Hematopoietic multipotent progenitor cell treated with erythropoietin and hydrocortisone succinate and interleukin-3 and kit ligand, for 6 days (in vitro differentiated cells): ENCODE data around the gene MRPL44.

ENCODE experiments used
- DNase-seq: peaks from one replicate; pipeline ENCODE4 v3.0.0-alpha.2; 2015

The MRPL44 gene

DNA sequence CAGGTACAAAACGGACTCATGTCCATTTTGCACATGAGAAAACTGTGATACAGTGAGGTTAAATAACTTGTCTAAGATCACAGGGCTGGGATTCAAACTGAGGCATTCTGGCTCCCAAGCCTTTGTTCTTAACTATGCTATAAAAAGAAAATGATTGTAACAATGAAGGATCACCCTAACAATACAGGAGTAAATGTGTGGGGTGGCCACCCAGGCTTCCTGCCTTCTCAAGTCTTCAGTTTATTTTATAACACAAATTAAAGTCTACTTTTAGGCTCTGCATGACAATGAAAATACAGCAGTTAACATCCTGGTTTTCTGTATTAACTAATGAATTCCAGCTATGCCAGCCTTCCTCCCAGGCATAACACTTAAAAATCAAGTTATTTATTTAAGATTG is 19.7 kb upstream of the MRPL44 start:
- DNase-seq: no peak

DNA sequence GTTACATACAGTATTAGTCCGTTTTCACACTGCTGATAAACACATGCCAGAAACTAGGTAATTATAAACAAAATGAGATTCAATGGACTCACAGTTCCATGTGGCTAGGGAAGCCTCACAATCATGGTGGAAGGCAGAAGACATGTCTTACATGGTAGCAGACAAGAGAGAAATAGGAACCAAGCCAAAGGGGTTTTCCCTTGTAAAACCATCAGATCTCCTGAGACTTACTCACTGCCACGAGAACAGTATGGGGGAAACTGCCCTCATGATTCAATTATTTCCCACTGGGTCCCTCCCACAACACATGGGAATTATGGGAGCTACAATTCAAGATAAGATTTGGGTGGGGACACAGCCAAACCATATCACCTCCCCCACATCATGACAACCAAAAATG is 17.8 kb upstream of the MRPL44 start:
- peak; percentile 43 for DNase-seq

DNA sequence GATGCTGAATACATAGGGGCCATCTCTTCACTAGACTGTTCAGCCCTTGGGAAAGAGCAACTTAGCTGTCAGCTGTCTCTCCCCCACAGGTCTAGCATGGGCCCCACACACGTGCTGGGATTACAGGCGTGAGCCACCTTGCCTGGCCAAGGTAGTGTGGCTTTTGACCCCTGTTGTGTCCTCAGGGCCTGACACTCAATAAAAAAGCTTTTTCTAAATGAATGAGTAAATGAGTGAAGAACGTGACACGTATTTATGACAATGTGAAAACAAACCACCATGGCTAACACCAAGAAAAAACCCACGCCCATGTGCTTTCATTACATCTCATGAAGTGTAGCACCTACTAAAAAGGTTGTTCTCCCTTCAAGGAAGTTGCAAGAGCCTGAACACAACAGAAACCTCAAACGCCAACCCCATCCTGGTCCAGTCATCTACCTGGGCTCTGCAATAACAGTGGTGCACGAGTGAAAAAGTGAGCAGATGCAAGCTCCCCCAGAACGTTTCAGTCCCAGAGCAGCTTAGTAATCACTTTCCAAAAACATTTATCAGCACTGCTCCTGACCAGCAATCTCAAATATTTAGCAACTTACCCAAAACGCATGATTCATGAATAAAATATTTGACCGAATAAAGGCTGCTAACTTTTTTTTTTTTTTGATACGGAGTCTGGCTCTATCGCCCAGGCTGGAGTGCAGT is 15.5 kb upstream of the MRPL44 start:
- DNase-seq: no peak

DNA sequence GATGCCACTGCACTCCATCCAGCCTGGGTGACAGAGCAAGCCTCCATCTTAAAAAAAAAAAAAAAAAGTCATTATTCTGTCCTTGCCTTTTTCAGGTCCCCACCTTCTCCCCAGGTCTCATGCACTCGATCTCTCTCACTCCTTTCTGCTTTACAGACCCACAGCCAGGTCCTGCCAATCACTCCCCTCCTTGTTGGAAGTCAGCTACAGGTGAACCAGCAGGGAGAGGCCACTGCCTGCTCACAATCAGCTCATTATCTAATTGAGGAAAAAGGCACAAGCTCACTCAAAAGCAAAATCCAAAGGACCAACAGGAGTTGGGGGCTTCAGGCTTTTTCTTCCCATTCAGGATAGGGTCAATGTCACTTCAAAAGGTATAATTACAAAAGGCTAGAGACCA is 14.1 kb upstream of the MRPL44 start:
- no peak for DNase-seq

DNA sequence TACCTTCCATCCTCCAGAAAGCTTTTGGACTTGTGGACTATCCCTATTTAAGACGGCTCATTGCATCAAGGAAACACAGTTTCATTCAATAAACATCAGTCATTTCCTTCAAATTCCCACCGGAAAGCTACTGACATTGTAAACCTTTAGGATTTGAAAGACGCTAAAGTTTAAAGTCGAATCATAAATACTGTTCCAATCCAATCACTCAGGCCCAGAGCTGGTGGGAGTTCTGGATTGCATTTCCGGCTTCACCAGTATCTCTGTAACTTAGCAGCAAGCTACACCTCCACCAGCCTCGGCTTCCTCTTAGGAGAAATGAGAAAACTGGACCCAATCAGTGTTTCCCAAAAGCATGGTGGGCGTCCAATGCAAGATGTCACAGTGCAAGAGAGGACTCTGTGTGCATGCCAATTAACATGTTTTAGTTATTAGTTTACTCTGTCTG is 13.7 kb upstream of the MRPL44 start:
- no peak for DNase-seq

DNA sequence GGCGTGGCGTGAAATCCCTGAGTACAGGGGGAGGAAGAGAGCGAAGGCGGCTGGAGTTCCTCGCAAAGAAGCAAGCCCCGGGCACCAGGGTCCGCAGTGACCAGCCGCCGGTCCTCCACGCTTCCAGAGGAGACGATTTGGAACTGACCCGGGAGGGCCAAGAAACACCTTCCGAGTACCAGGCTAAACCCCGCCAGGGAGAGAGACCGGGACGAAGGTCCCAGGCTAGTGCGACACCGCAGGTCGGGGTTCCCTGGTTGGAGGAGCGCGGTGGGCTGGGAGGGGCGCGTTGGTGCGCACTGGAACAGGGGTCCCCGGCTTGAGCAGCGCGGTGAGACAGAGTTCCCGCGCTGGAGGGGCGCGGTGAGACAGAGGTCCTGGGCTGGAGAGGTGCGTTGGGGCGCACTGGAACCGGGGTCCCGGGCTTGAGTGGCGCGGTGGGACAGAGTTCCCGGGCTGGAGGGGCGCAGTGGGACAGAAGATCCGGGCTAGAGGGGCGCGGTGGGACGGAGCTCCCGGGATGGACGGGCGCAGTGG is 13.0 kb upstream of the MRPL44 start:
- DNase-seq: peak; percentile 64

DNA sequence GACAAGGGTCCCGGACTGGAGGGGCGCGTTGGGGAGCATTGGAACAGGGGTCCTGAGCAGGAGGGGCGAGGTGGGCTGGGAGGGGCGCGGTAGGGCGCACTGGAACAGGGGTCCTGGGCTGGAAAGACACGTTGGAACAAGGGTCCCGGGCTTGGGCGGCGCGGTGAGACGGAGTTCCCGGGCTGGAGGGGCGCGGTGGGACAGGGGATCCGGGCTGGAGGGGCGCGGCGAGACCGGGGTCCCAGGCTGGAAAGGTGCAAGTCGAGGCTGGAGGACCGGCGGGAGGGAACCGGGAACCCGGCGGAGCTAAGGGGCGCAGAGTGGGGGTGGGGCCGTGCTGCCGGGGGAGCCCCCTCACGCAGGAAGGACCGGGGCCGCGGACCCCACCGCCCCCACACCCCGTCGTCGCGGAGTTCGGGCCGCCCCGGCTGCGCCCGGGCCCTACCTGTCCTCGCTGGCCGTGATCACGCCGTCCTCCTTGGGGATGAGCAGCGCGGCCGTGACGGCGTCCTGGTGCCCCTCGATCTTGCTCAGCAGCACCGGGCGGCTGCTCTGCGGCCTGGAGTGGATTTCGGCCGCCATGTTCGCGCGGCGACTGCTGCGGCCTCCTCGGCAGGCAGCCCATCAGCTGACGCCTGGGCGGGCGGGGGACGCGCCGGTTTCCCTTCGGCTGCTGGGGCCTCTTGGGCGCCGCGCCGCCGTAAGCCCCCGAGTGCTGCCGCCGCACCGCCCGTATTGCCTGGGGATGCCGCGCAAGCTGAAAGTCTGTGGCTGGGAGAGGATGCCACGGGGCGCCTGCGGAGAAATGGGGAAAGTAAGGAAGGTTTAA is 12.3 kb upstream of the MRPL44 start, which contains the start of gene WDFY1:
WDFY1 (minus strand) TSS at position 633 of the 829 bp plus-strand sequence; CDS start at position 582, 51 bp downstream.
- DNase-seq: peak; percentile 93

DNA sequence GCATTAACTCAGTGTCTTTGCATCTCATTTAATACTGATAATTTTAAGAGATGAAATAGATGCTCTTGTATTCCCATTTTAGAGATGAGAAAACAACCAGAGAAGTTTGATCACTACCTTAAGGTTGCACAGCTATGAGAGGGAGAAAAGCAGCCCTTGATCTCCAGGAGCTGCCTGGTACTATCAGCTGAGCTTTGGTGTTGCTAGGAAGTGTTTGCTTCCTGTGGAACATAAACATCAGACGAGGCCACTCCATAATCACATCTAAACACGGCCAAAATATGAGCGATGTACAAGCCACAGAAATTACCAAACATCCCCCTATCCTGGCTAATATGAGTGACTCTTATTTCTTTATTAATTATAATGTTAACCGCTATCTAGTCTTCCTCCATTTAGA is 11.5 kb upstream of the MRPL44 start:
- no peak for DNase-seq

DNA sequence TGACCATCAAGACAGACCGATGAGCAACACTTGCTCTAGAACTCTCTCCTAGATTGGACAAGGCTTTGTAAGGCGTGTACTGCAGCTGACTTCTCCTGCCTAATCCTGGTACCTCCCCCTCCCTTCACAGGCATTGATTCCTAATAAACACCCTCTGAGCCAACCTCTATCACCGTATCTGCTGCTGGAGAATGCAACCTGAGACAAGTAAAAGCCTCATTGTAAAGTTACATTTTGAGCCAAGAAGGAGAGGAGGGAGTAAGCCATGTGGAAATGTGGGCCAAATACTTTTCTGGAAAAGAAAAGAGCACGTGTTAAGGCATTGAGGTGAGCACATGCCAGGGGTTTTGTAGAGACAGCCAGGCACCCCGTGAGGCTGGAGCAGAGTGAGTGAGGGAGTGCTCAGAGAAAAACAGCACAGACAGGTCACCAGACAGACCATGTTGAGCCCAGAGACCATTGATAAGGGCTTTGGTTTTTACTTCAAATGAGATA is 9.5 kb upstream of the MRPL44 start:
- no peak for DNase-seq

DNA sequence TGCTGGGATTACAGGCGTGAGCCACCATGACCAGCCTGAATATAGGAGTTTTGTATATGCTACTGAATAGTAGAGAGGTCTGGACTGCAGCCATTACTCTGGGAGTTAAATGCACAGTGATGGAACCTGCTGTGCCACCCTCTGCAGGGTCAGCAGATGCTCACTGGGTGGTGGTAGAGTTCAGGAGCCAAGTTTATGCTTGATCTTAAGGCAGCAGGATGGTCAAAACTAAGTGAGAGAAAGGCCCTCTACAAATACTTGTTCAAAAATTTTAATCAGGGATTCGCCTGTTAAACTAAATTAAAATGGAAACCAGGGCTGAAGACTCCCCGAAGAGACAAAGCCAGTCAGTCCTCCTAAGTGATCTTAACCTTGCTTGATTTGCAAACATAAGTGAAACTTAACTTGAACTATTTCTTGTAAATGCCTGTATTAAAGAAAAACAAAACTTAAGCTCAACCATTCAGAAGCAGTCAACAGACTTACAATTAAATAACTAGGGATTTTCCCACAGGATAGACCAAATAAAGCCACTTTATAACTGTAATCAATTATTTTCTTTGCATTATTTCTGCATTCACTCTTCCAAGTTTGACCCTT is 7.9 kb upstream of the MRPL44 start:
- peak; percentile 37 for DNase-seq

DNA sequence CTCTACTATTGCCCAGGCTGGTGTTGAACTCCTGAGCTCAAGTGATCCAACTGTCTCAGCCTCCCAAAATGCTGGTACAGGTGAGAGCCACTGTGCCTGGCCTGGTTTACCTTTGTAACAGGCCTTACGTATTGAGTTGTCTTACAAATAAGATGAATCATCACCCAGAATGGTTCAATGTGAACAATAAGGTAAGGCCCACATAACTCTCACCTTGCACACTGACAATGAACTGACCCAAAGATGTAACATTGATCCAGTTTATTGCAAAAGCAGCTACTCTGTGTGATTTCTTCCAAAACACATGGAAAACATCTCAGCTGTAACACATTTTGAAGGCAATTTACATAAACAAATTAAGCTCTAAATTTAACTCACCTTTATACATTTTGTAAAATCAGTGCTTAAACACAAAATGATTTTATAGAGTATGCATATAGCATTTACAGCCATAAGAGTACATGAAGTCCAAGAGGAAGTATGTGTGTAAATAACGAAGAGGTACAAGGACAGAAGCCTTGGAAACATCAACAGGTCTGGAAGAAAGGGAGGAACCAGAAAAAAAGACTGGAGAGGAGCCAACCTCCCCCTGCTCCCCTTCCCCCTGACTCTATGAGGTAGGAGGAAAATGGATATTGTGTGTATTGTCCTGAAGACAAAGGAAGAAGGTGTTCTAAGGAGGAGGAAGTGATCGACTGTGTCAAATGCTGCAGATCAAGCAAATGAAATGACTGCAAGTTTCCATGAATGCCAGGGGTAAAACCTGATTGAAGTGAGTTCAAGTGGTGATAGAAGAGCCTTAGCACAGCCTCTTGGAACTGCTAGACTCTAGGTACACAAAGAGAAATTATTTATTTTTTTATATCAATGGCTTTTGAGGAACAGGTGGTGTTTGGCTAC is 6.6 kb upstream of the MRPL44 start:
- no peak for DNase-seq

DNA sequence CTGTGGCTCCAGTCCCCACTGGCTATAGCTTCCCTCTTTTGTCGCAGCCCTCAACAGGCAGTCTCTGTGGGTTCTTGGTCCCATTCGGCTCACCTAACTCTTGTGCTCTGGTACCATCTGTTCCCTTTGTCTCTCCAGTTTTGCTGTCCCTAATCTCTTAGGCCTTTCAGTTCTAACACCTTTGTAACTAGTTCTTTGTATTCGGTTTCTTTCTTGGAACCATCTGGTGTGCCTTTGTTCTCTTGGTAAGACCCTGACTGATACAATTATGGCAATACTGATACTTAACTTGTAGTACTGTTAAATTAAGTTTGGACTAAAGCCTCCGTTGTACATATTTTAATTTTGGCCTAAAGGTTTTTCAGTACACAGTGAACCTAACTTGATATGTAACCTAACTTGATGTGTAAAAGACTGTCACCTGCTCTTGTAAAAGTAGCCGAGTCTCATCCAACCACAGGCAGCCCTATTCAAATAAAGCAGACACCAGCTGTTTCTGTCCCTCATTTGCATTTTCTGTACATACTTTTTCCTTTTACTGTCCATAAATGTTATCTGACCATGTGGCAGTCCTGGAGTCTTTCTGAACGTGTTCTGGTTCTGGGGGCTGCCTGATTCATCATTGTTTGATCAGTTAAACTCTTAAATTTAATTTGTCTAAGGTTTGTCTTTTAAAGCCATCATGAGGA is 4.8 kb upstream of the MRPL44 start:
- DNase-seq: no peak

DNA sequence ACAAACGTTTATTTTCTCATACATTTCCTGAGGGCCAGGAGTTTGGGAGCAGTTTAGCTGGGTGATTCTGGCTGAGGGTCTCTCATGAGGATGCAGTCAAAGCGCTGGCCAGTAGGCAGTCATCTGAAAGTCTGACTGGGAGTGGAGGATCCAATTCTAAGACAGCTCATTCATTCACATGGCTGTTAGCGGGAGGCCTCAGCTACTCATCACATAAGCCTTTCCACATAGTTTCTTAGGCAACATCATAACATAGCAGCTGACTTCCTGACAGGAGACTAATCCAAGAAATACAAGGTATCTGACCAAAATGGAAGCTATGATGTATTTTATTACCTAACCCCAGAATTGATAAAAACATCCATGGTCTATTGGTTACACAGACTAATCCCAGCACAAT is 2.9 kb upstream of the MRPL44 start:
- no peak for DNase-seq

DNA sequence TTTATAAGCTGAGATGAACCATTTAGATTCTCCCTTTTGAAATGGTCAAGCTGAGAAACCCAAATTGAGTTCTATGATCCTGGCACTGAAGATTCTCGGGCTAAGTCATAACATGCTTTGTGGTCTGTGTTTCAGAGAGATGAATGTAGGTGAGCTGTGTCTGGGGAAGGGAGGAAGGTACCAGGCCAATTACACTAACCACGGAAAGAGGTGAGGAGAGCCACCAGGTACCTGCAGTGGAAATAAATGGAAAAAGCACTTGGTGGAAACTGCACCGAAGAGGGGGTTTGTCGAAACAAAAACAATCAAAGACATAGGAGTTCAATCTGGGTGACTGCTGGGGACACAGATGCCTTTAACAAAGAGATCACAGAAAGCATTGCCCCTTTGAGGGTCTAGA is 963 bp upstream of the MRPL44 start:
- DNase-seq: no peak

DNA sequence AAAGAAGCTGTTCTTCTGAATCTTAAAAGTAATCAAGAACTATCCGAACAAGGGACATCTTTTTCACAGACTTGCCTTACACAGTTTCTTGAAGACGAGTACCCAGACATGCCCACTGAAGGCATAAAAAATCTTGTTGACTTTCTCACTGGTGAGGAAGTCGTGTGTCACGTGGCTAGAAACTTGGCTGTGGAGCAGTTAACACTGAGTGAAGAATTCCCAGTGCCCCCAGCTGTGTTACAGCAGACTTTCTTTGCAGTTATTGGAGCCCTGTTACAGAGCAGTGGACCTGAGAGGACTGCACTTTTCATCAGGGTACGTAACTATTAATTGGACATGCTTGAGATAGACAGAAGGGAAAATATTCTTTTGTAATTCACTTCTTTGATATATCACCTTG is 2.4 kb downstream of the MRPL44 start:
- no peak for DNase-seq

DNA sequence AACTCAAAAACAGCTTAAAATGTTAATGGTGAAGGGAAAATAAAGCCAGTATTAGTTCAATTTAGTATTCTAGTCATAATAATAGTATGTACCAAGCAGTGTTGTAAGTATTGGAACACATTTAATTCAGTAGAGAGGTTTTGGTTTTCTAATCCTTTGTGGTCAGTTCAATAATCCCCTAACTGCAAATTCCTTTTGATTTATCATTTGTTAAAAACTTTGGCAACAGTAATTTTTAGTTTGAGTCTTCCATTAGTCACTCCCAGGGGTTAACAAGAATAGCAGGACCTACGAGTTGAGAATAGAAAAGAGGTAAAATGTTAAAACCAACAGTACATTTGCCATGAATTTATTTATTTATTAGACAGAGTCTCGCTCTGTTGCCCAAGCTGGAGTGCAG is 10.7 kb downstream of the MRPL44 start:
- DNase-seq: no peak

DNA sequence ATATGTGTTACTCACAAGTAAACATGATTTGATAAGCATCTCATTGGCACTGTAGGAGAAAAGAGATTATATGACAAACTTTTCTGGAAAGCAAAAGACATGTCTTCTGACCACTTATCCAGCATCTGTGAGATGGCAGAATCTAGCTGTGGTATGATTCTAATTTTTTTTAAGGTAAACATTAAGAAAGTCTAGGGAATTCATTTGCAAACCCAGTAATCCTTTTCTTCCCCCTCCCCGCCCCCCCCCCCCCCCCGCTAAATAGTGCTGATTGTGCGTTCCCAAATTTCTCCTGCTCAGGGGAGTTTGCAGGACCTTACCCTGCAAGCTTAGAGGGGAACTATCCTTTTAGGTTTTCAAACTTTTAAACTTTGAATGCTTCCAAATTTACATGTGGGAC is 12.1 kb downstream of the MRPL44 start:
- DNase-seq: no peak

DNA sequence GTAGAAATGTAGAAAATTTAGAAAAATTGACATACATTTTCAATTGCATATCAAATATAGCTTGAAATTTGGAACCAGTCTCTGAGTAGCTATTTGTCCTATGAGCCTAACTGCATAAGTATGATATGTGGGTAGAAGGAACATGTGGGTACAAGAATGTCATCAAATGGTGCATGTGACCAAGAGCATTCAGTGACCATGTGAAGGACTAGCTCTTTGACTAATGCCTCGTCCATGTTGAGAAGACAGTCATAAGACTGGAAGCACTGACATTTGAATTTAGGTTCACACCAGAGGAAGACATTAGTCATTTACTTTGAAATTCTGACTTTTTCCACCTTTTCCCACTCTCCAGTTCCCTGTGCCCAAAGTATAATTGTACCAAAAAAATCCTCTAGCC is 12.6 kb downstream of the MRPL44 start:
- DNase-seq: no peak

DNA sequence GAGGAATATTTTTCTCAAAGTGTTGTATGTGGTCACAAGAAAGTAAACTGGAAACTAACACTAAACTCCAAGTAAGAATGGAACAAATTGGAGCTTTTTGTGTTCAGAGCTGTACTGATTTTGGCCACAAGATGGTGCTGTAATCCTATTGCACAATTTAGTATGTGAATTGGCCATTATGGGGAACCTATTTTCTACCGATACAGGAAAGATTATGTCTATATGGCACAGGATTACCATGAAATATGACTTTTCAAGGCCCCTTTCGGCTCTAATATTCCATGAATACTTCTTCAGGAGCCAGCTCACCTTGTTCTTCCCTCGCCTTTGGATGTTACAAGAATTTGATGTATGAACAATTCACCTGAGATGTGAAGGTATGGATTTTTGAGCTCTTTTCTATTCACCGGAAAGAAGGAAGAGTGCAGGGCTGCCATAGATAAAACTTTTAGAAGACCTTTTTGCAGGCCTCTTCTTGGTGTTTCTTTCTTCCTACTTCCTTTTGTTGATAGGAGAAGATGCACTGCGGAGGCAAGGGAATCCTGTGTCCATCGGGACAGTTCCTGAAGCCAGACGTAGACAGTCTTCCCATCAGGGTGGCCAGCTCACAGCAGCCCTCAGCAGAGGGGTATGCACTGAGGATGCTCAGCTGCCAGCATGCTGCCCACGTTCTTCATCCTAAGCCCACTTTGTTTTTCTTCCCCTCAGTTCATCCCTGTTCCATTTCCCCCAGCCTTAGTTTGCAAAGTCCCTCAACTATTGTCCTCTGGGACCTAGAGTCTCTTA is 13.3 kb downstream of the MRPL44 start:
- DNase-seq: peak; percentile 84

DNA sequence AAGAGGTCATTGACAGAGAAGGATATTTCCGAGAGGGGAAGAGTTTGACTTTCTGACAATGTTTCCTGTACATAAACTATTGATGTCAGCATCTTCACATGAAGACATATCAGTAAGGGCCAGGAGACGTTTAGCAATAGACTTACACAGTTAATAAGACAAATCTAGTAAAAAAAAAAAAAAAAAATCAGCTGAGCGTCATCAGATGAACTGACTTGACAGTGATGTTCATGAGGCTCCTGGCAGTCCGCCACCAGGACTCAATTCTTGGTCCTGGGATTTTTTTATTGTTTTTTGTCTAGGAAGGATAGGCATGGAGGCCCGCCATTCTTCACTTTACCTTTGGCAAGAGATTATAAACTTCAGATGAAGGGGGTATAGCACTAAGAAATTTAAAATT is 14.5 kb downstream of the MRPL44 start:
- DNase-seq: no peak

DNA sequence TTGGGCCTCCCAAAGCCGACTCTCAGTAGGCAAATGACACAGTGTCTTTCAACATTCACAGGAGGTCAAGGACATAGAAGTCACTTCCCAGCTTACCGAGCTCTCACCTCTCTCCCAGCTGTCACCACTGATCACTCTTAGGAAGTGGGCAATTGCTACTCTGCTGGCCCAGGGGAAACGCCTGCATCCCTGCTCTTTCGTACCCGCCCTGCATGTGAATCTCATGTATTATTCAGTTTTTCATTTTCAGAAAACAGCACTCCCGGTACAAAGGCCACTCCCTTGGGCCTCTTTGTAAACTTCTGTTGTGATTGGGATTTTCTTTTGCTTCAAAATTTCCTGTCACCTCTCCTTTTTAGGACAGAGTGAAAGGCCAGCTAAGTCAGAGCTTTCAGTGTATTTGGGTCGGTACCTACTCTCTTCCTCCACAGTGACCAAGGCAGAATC is 15.4 kb downstream of the MRPL44 start:
- DNase-seq: no peak
